Natural killer cell (primary cell): ENCODE results near the gene CD151. TPM values are rescaled to one million over a fixed set of nuclear protein-coding genes. Genes with fewer than 3 reads are reported as not detected.

Experiments used
- ATAC-seq, 3 donors: fragments of 150-1000 bp in 2 of 3; fragments of 200-7000 bp in 1 of 3; cut with Tn5 transposase; 1 replicate in 1 of 3; 2 replicates in 2 of 3; pipeline ENCODE4 v1.10.0; 2021; ENCODE audit warnings: mild to moderate bottlenecking in 2 of 3, moderate library complexity in 2 of 3
- DNase-seq, 2 donors: peaks; one replicate each; pipeline versions ENCODE4 v3.0.0 to v3.0.0-alpha.2; 2013 to 2021; ENCODE audit warnings: mixed read lengths in 1 of 2
- H3K27ac ChIP-seq: one replicate; pipeline ENCODE4 v1.5.1; 2013; ENCODE audit warnings: mild to moderate bottlenecking, low read length
- H3K27me3 ChIP-seq: one replicate; pipeline ENCODE4 v1.6.1; 2013; ENCODE audit warnings: low read length; ENCODE audit not compliant: control insufficient read depth, insufficient read depth
- H3K36me3 ChIP-seq: one replicate; pipeline ENCODE4 v1.6.1; 2013; ENCODE audit warnings: low read length; ENCODE audit not compliant: control insufficient read depth, insufficient read depth
- H3K4me1 ChIP-seq: one replicate; pipeline ENCODE4 v1.6.1; 2013; ENCODE audit warnings: low read length; ENCODE audit not compliant: control insufficient read depth, insufficient read depth
- H3K4me3 ChIP-seq: one replicate; pipeline ENCODE4 v1.5.1; 2013; ENCODE audit warnings: low read length
- H3K9me3 ChIP-seq: one replicate; pipeline ENCODE4 v1.6.1; 2013; ENCODE audit warnings: low read length; ENCODE audit not compliant: control insufficient read depth, insufficient read depth
- H3K27ac Mint-ChIP-seq, 2 donors: one replicate each; pipeline ENCODE4 v1.8.0; 2022; ENCODE audit warnings: mild to moderate bottlenecking in 2 of 2, mixed read lengths in 2 of 2, moderate library complexity in 1 of 2
- H3K27me3 Mint-ChIP-seq, 2 donors: one replicate each; pipeline ENCODE4 v1.8.0; 2022; ENCODE audit warnings: low read depth in 2 of 2, mixed read lengths in 2 of 2
- H3K36me3 Mint-ChIP-seq: one replicate; pipeline ENCODE4 v1.8.0; 2022; ENCODE audit warnings: mixed read lengths
- H3K4me1 Mint-ChIP-seq, 2 donors: one replicate each; pipeline ENCODE4 v1.8.0; 2022; ENCODE audit warnings: mixed read lengths in 2 of 2
- H3K4me3 Mint-ChIP-seq: one replicate; pipeline ENCODE4 v1.8.0; 2022; ENCODE audit warnings: mild to moderate bottlenecking, moderate library complexity, mixed read lengths
- H3K9me3 Mint-ChIP-seq, 2 donors: one replicate each; pipeline ENCODE4 v1.8.0; 2022; ENCODE audit warnings: mixed read lengths in 2 of 2
- WGBS: methylation state at CpG from one replicate; pipeline ENCODE4 v1.1.7; 2013; ENCODE audit warnings: missing lambda C conversion rate; ENCODE audit not compliant: insufficient coverage; 5-methylcytosine and 5-hydroxymethylcytosine counted together
- intact Hi-C: fragments of 100-400 bp; cut with micrococcal nuclease; formaldehyde crosslinking; loops from one replicate; pipeline ENCODE4 v1.14.2; 2022
- total RNA-seq, 4 donors: library from RNA; stranded (reverse); fragments of 120-200 nt in 1 of 4; gene quantifications; one replicate each; pipeline versions ENCODE4 v1.2.3 to v1.2.4, GENCODE V29; 2013 to 2022
- TF ChIP-seq, protein P1 (sequence below): fragments of 200-600 bp; IDR thresholded peaks from one replicate; pipeline ENCODE4 v1.8.0; 2022; ENCODE audit warnings: antibody characterized with exemption

CD151 gene
- total RNA-seq, 3 donors from 2014 or later (not counting 1 experiment from before 2014, with no cell fraction given), result 40.9 to 68.3 (median 52.9) TPM

DNA sequence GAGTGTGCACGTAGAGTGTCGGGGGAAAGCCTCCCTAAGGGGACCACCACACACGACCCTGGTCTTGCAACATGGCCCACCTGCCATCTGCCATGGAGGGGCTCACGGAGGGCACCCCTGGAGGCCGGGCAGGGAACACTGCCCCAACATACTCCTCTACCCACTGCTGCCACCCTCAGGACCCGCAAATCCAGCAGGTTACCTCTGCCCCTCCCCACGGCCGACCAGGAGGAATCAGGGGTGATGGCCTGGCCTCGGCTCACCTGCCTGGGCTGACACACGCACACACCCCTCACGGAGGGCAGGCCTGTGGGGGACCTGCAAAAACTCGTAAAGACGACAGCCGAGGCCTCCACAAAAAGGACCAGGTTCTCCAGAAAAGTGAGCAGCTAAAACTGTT is 47.7 kb downstream of the CD151 start:
- H3K27me3 ChIP-seq, result no peaks in the 10 kb centered on the region
- no peaks in the 10 kb centered on the region for H3K36me3 Mint-ChIP-seq
- intact Hi-C loops, result no loop called here
- H3K27ac Mint-ChIP-seq, result no peak overlapping the region
- H3K4me1 Mint-ChIP-seq, result no peaks in the 10 kb centered on the region
- no peaks in the 10 kb centered on the region for H3K9me3 Mint-ChIP-seq
- 91% methylated on average over 14 of the region's 14 CpGs for WGBS
- no peak for DNase-seq
- H3K36me3 ChIP-seq, result peaks cover 4% of the 10 kb centered on the region
- no peaks in the 10 kb centered on the region for H3K9me3 ChIP-seq
- H3K4me3 Mint-ChIP-seq, result no peak overlapping the region
- H3K27me3 Mint-ChIP-seq, result no peaks in the 10 kb centered on the region
- TF ChIP-seq, protein P1, sequence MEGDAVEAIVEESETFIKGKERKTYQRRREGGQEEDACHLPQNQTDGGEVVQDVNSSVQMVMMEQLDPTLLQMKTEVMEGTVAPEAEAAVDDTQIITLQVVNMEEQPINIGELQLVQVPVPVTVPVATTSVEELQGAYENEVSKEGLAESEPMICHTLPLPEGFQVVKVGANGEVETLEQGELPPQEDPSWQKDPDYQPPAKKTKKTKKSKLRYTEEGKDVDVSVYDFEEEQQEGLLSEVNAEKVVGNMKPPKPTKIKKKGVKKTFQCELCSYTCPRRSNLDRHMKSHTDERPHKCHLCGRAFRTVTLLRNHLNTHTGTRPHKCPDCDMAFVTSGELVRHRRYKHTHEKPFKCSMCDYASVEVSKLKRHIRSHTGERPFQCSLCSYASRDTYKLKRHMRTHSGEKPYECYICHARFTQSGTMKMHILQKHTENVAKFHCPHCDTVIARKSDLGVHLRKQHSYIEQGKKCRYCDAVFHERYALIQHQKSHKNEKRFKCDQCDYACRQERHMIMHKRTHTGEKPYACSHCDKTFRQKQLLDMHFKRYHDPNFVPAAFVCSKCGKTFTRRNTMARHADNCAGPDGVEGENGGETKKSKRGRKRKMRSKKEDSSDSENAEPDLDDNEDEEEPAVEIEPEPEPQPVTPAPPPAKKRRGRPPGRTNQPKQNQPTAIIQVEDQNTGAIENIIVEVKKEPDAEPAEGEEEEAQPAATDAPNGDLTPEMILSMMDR, result no peak
- no peak overlapping the region for H3K4me3 ChIP-seq
- ATAC-seq, result no peak
- no peak overlapping the region for H3K27ac ChIP-seq
- no peaks in the 10 kb centered on the region for H3K4me1 ChIP-seq

DNA sequence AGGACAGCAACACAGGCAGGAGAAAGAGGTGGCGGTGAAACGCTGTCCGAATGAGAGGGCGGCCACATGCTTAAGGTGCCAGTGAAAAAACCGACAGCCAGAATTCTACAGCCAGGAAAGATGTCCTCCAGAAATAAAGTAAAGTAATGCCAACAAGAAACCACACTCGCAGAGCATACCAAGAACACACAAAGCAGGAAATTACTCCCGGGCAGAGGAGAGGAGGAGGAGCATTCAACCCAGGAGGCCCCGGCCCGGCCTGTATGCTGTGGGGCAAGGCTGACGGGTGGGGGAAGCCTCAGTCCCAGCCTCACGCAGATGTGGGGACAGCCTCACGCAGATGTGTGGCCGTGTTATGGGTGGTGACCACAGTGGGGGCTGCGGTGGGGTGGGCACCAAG is 49.8 kb downstream of the CD151 start:
- no peaks in the 10 kb centered on the region for H3K9me3 ChIP-seq
- TF ChIP-seq, protein P1, result no peak
- H3K4me3 Mint-ChIP-seq, result no peak overlapping the region
- ATAC-seq (no peak), DNase-seq (no peak)
- no peaks in the 10 kb centered on the region for H3K27me3 ChIP-seq
- H3K4me1 ChIP-seq, result no peaks in the 10 kb centered on the region
- no peaks in the 10 kb centered on the region for H3K27me3 Mint-ChIP-seq
- H3K27ac Mint-ChIP-seq, result no peak overlapping the region
- no peak overlapping the region for H3K4me3 ChIP-seq
- 85% methylated on average over 14 of the region's 14 CpGs for WGBS
- peaks cover 0 to 4% of the 10 kb centered on the region in 2 donors for H3K4me1 Mint-ChIP-seq
- no peak overlapping the region for H3K27ac ChIP-seq
- no peaks in the 10 kb centered on the region for H3K9me3 Mint-ChIP-seq
- peaks cover 4% of the 10 kb centered on the region for H3K36me3 ChIP-seq
- intact Hi-C loops, result no loop called here
- no peaks in the 10 kb centered on the region for H3K36me3 Mint-ChIP-seq

DNA sequence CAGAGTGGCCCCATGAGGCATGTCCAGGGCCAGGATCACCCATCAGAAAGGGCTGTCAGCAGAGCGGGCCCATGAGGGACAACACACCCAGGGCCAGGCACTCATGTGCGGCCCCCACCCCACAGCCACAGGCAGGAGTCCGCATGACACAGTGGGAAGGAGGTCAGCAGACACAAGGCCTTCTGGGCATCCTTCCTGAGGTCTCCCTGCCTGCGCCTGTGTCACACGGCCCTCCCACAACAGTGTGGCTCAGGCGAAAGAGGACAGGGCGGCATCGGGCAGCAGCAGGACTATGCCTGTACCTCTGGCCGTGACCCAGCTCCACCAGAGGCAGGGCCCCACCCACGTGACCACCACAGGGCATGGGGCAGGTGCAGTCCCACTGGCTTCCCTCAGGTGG is 50.8 kb downstream of the CD151 start:
- no peaks in the 10 kb centered on the region for H3K27me3 ChIP-seq
- no peak overlapping the region for H3K4me3 ChIP-seq
- Mint-ChIP-seq H3K27me3 (no peaks in the 10 kb centered on the region), H3K9me3 (no peaks in the 10 kb centered on the region), H3K36me3 (no peaks in the 10 kb centered on the region), H3K27ac (no peak overlapping the region), H3K4me1 (peaks cover 0 to 4% of the 10 kb centered on the region in 2 donors), H3K4me3 (no peak overlapping the region)
- no peaks in the 10 kb centered on the region for H3K4me1 ChIP-seq
- H3K27ac ChIP-seq, result no peak overlapping the region
- TF ChIP-seq, protein P1, result no peak
- ATAC-seq, result no peak
- H3K36me3 ChIP-seq, result peaks cover 4% of the 10 kb centered on the region
- WGBS, result 93% methylated on average over 10 of the region's 10 CpGs
- no peaks in the 10 kb centered on the region for H3K9me3 ChIP-seq
- no peak for DNase-seq
- intact Hi-C loops, result no loop called here

- WGBS, result 91% methylated on average over 16 of the region's 16 CpGs
- Histone ChIP-seq H3K27ac (no peak overlapping the region), H3K36me3 (peaks cover 4% of the 10 kb centered on the region), H3K4me1 (no peaks in the 10 kb centered on the region), H3K27me3 (no peaks in the 10 kb centered on the region), H3K9me3 (no peaks in the 10 kb centered on the region), H3K4me3 (no peak overlapping the region)
- peaks cover 0 to 4% of the 10 kb centered on the region in 2 donors for H3K4me1 Mint-ChIP-seq
- TF ChIP-seq, protein P1, result no peak
- H3K36me3 Mint-ChIP-seq, result no peaks in the 10 kb centered on the region
- no peaks in the 10 kb centered on the region for H3K9me3 Mint-ChIP-seq
- no peaks in the 10 kb centered on the region for H3K27me3 Mint-ChIP-seq
- intact Hi-C loops, result no loop called here
- H3K4me3 Mint-ChIP-seq, result no peak overlapping the region
- DNase-seq (no peak), ATAC-seq (no peak)
- H3K27ac Mint-ChIP-seq, result no peak overlapping the region
These were observed 51.9 kb downstream of the CD151 start for GRCh38 chr11:884578-885070.
